WTC11 (cell line): Measurements from ENCODE around the gene MAS1L.

ENCODE experiments used
- ATF2 ChIP-seq: sonication (generic); formaldehyde crosslinking; IDR thresholded peaks from 2 replicates; pipeline ENCODE4 v1.8.1; 2022; ENCODE audit warnings: low read depth, missing genetic modification reagents, borderline replicate concordance
- CREB1 ChIP-seq: sonication (generic); formaldehyde crosslinking; IDR thresholded peaks from 2 replicates; pipeline ENCODE4 v1.8.0; 2023; ENCODE audit warnings: mild to moderate bottlenecking, missing genetic modification reagents
- IRF2 ChIP-seq: sonication (generic); formaldehyde crosslinking; IDR thresholded peaks from 2 replicates; pipeline ENCODE4 v1.8.0; 2022; ENCODE audit warnings: low read depth, missing genetic modification reagents, borderline replicate concordance
- NR1H2 ChIP-seq: sonication (generic); formaldehyde crosslinking; IDR thresholded peaks from 2 replicates; pipeline ENCODE4 v1.9.0; 2021; ENCODE audit warnings: mild to moderate bottlenecking, moderate library complexity, missing genetic modification reagents
- SP1 ChIP-seq: sonication (generic); formaldehyde crosslinking; conservative IDR thresholded peaks from 2 replicates; pipeline ENCODE4 v1.8.1; 2022; ENCODE audit warnings: missing genetic modification reagents
- TCF7 ChIP-seq: sonication (generic); formaldehyde crosslinking; IDR thresholded peaks from 2 replicates; pipeline ENCODE4 v1.8.0; 2022; ENCODE audit warnings: mild to moderate bottlenecking, low read depth, missing genetic modification reagents, moderate library complexity
- ZNF138 ChIP-seq: sonication (generic); formaldehyde crosslinking; conservative IDR thresholded peaks from 2 replicates; pipeline ENCODE4 v1.8.1; 2022; ENCODE audit warnings: mild to moderate bottlenecking, moderate library complexity, missing genetic modification reagents
- TF ChIP-seq, protein P1 (sequence below): fragments of 200-600 bp; IDR thresholded peaks from 2 replicates; pipeline ENCODE4 v1.8.0; 2022; ENCODE audit warnings: antibody characterized with exemption
- TF ChIP-seq, protein P2 (sequence below): sonication (generic); formaldehyde crosslinking; IDR thresholded peaks from 2 replicates; pipeline ENCODE4 v1.8.0; 2022; ENCODE audit warnings: mild to moderate bottlenecking, missing genetic modification reagents

GRCh38 chr6:29478740-29479139, 9.0 kb downstream of the MAS1L start:
- TF ChIP-seq, protein P1, sequence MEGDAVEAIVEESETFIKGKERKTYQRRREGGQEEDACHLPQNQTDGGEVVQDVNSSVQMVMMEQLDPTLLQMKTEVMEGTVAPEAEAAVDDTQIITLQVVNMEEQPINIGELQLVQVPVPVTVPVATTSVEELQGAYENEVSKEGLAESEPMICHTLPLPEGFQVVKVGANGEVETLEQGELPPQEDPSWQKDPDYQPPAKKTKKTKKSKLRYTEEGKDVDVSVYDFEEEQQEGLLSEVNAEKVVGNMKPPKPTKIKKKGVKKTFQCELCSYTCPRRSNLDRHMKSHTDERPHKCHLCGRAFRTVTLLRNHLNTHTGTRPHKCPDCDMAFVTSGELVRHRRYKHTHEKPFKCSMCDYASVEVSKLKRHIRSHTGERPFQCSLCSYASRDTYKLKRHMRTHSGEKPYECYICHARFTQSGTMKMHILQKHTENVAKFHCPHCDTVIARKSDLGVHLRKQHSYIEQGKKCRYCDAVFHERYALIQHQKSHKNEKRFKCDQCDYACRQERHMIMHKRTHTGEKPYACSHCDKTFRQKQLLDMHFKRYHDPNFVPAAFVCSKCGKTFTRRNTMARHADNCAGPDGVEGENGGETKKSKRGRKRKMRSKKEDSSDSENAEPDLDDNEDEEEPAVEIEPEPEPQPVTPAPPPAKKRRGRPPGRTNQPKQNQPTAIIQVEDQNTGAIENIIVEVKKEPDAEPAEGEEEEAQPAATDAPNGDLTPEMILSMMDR = no peak
- TF ChIP-seq, protein P2, sequence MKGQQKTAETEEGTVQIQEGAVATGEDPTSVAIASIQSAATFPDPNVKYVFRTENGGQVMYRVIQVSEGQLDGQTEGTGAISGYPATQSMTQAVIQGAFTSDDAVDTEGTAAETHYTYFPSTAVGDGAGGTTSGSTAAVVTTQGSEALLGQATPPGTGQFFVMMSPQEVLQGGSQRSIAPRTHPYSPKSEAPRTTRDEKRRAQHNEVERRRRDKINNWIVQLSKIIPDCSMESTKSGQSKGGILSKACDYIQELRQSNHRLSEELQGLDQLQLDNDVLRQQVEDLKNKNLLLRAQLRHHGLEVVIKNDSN (CRISPR knock-in tag) = no peak
- TF ChIP-seq IRF2 = no peak
- no peak for TF ChIP-seq ATF2 (CRISPR knock-in tag)
- no peak for TF ChIP-seq SP1
- no peak for TF ChIP-seq NR1H2 (CRISPR knock-in tag)
- TF ChIP-seq CREB1 (CRISPR knock-in tag) = no peak
- TF ChIP-seq TCF7 (CRISPR knock-in tag) = no peak
- TF ChIP-seq ZNF138 (CRISPR knock-in tag) = no peak
